NCI-H345 (cell line): ENCODE data around the gene P3R3URF.
"Not testable (repeated sequence)": the region's sequence is repeated elsewhere in the genome, so short reads cannot be mapped to it uniquely, and the experiment has no call there.

Experiments used
- DNase-seq: peaks from one replicate; lab custom pipeline; 2025; lab: John Stamatoyannopoulos, UW

P3R3URF gene

DNA sequence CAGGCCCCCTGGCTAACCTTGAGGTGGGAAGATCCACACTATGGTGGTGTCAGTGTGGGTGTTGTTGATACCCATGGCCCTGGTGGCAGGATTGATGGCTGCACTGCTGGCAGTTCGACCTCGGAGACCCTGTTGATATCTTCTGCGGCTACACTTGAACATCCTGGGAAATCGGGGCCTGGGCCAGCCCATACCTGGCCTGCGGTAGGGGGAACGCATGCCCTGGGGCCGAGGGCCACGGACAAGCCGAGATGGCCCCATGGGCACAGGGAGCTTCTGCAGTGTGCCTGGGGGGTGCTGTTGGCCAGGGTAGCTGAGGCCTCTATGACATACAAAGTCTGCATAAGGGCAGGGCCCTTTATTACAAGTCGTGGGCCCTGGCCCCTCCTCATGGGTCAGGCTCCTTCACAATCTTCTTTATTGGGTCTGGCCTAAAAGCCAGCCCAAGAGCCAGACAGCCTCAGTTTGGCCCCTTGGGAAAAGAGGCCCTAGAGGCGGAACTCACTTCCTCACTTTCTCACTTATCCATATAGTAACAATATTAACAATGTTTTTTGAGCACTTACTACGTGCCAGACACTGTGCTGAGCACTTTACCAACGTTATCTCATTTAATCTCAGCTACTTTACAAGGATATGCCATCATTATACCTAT lies at the start of gene P3R3URF:
TSS of gene P3R3URF (minus strand) at position 278 of the 655 bp plus-strand sequence. CDS start at position 261, 17 bp downstream.
- no peak for DNase-seq

DNA sequence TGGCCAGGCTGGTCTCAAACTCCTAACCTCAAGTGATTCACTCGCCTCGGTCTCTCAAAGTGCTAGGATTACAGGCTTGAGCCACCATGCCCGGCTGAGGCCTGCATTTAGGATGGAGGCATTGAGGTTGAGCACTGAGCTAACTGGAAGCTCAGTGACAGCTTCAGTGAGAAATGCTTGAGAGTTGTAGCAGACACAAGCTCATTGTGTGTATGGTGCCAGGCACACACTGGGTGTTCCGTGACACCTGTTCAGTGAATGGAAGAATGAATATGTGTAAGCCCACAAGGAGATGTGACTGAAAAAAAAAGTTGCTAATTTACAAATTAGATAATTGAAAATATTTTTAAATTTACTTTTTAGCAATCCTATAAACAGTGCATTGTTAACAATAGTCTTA lies 48.7 kb upstream of the P3R3URF start:
- DNase-seq = no peak

- peak; percentile 79 for DNase-seq
Measured at GRCh38 chr1:46223472-46223943, 47.2 kb upstream of the P3R3URF start.

DNA sequence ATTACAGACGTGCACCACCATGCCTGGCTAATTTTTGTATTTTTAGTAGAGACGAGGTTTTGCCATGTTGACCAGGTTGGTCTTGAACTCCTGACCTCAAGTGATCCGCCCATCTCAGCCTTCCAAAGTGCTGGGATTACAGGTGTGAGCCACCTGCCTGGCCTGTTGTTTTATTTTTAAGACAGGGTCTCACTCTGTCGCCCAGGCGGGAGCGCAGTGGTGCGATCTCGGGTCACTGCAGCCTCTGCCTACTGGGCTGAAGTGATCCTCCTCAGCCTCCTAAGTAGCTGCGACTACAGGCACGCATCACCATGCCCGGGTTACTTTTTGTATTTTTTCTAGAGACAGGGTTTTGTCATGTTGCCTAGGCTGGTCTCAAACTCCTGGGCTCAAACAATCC lies 46.8 kb upstream of the P3R3URF start:
- not testable (repeated sequence) for DNase-seq

DNA sequence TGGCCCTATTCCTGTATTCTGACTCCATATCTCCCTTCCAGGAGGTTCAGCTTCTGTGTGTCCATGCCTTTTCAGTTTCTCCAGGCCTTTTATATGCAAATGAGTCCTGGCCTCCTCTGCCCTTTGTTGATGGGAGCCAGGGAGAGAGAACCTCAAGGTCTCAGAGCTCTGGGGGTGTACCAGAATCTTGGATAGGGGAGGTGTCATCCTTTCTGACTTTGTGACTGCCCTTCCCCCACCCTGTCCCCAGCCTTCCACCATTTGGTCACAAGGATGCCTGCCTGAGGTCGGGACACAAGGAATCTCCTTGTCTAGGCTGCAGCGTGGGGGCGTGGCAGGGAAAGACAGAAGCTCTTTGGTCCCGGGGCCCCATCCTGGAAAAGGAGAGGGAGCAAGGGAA lies 45.5 kb upstream of the P3R3URF start:
- DNase-seq = no peak

GRCh38 chr1:46220808-46221207 lies 44.5 kb upstream of the P3R3URF start:
- DNase-seq = no peak

- peak; percentile 34 for DNase-seq
Measured at GRCh38 chr1:46219551-46220520, 43.5 kb upstream of the P3R3URF start.

- DNase-seq = peak; percentile 96
Measured at GRCh38 chr1:46218443-46218842, 42.2 kb upstream of the P3R3URF start.

GRCh38 chr1:46215504-46215903 lies 39.2 kb upstream of the P3R3URF start:
- DNase-seq = no peak

GRCh38 chr1:46211051-46211450 lies 34.8 kb upstream of the P3R3URF start:
- no peak for DNase-seq

GRCh38 chr1:46210561-46210960 lies 34.3 kb upstream of the P3R3URF start:
- no peak for DNase-seq

- DNase-seq = no peak
Measured at GRCh38 chr1:46206399-46206798, 30.1 kb upstream of the P3R3URF start.

DNA sequence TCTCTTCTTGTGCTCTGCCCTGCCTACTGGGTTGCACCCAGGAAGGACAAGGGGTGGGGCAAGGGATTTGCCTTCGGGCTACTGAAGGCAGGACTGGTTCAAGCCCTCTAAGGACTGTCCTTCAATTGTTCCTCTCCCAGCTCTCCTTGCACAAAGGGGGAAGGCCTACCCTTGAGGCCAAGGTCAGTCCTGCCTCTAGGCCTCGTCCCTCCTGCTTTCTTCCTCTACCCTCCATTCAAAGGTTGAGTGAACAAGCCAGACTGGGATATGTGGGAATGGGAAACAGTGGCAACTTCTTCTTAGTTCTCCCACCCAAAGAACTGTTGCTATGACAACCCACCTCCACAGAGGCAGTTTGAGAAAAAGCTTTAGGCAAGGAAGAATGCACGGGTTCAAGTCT lies 29.5 kb upstream of the P3R3URF start:
- no peak for DNase-seq

DNA sequence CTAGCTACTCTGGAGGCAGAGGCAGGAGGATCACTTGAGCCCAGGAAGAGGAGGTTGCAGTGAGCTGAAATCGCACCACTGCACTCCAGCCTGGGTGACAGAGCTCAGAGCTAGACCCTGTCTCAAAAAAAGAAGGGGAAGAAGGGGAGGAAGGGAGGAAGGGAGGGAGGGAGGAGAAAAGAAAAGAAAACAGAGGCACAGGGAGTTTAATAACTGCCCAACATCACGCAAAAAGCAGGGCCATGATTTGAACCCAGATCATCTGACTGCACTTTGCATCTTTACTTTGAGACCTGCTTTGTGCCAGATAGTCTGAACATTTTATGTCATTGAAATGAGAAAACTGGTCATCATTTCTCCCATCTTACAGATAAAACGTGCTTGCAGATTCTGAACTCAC lies 28.9 kb upstream of the P3R3URF start:
- DNase-seq = no peak

DNA sequence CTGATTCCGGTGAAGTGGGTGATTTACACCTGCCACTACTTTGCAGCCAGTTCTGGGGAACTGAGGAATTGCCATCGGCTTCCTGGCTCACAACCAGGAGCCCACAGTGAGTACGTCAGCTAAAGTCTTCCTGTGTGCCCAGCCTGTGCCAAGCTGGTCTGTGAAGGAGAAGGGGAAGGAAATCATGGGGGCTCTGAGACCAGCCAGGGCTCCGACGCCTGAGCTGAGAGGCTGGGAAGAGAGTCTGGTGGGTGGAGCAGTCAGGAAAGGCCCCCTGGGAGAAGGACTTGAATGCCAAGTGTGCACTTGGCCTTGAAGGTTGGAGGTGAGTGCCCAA lies 28.1 kb upstream of the P3R3URF start:
- DNase-seq = peak; percentile 39

DNA sequence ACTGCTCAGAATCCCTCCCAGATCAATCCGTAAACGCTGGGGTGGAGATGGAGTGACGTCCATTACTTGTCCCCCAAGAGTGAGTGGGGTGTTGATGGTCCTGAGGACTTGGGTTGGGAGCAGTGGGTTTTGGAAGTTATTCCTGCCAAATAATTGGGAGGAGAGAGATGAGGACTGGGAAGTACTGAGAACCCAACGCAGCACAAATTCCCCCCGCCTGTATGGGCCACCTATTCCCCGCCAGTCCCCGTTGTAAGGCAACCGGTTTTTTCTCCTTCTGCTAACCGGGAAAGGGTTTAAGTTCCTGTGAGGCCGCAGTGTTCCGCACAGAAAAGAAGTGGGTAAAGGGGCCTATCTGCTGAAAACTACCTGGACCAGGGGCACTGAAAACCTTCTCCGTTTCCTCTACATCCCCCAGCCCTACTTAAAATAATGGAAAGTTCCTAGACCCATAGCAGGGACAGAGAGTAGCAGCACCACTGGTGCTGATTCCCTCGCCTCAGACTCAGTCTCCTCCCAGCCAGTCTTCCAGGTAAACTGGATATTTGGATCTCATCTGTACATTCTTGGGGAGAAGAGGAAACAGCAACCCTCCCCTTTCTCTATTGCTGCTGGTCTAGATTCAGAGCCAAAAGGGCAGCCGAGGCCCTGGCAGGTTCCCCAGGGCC lies 27.6 kb upstream of the P3R3URF start:
- DNase-seq = no peak

DNA sequence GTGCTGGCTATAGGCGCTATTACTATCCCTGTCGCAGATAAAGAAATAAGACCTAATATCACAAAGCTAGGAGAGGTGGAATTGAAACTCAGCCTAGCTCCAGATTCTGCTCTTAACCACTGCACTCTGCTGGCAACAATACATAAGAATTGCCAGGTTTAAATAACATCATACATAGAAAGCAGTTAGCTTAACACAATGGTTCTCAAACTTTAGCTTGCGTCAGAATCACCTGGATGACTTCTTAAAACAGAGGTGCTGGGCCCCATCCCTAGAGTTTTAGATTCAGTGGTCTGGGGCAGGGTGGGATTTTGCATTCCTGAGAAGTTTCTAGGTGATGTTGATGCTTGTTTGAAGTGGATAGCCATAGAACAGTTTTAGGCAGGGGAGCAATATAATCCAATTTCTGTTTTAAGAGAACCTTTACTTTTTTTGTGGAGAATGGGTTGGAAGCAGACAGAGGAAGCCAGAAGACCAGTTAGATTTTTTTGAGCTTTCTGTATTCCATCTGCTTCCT lies 23.0 kb upstream of the P3R3URF start:
- no peak for DNase-seq

DNA sequence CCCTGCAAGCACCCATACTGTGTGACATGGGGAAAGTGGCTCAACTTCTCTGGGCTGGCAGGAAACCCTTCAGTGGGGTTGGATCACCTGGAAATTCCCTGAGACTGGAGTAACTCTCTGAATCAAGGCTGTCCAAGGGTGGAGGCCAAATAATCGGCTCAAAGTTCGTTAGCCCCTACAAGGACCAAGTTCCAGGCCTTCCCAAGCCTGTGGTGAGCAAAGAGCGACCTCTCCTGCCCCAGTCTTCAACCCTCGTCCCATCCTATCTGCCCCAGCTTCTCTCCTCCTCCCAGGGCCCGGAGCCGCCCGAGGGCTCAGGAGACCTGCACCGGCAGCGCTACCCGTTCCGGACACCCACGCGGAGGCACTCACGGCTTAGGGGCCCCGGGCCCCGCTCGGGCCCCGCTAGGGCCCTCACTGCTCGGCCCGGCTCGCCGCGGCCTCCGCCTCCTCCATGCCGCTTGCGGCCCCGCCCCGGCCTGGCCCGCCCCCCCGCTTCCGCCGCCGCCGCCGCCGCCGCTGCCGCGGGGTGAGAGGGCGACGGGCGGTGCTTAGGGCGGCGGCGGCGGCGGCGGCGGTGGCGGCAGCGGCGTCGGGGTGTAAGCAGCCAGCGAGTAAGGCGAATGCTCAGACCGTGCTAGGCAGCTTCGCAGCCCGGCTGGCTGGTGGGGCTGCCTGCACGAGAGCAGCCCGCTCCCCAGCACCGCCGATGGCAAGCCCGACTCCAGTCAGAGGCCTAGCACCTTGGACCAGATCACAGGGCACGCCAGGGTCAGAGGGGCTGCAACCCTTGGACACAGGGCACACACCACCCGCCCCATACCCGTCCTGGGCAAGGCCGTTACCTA lies 21.9 kb upstream of the P3R3URF start, which contains the start of gene POMGNT1:
TSS of gene POMGNT1 (minus strand) at position 471 of the 848 bp plus-strand sequence. CDS start 613 bp downstream, outside the sequence.
- peak; percentile 69 for DNase-seq

DNA sequence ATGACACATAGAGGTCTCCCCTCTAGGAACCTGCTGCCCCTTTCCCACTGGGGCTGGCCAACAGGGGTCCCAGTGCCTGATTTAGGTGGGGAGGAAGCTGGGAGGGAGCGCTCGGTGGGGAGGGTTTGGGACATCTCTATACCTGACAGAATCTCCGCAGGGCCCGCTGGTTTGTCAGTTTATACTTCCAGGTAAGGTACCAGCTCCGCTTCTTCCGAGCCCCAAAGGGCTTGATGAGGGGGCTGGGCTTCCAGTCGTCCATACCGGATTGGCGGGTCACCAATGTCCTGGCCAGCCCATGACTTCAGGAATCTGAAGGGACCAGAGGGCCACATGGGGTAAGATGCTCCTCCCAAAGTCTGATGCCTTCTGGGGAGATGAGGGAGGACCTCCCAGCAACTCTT lies 21.3 kb upstream of the P3R3URF start:
- DNase-seq = no peak

DNA sequence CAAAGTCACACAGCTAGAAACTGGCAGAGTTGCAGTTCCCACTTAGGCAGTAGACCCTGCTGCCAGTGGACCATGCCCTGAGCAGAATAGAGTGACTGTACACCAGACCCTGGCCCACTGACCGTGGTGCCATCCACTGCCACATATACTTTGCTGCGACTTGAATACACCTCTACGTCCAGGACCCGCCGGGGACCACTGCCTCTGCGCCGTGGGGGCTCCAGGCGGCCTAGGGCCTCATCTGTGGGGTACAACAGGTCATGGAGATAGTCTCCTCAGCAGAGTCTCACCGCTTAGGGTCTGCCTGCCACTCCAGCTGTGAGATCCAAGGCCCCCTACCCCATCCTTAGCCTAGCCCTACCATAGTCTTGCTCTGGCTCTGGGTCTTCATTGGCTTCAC lies 20.3 kb upstream of the P3R3URF start:
- no peak for DNase-seq

DNA sequence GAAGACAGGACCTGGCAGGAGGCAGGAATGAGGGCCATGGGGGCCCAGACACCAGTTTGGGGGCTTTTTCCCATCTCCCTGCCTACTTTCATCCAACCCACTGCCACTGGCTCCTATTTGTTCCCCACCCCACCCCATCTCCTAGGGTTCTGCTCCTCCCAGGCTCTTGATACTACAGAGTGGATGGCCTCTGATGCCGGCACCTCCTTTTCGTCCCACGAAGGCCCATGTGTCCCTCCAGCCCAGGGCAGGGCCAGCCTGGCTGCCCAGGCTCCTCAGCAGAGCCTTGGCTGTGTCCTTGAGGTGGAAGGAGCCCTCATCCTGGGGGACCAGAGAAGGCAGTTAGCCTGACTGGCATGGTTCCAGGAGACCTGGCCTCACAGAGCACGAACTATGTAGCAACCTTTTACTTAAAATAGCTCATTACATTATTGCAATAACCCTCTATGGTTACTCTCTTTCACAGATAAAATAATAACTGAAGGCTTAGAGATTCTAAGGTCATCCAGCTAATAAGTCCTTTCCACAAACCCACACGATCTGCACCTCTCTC lies 18.4 kb upstream of the P3R3URF start:
- DNase-seq = no peak
